ENCODE data around the gene F11R.

DNA sequence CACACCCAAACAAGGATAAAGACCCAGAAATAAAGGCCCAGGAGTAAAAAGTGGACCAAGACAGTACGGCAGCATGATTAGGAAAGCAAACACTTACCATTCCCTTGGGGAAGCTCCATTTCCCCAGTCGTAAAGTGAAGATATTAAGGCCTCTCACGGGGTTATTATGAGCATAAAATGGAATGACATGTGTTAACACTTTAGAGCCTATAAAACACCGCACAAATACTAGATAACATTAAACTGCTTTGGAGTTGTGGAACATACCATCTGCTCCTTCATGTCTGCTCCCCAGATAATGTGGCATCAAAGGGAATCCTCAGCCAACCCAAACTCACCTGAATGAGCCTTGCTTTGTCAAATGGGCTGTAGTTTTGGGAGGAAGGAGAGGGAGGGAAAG is 57.4 kb downstream of the F11R start:
- TF ChIP-seq, protein P1, sequence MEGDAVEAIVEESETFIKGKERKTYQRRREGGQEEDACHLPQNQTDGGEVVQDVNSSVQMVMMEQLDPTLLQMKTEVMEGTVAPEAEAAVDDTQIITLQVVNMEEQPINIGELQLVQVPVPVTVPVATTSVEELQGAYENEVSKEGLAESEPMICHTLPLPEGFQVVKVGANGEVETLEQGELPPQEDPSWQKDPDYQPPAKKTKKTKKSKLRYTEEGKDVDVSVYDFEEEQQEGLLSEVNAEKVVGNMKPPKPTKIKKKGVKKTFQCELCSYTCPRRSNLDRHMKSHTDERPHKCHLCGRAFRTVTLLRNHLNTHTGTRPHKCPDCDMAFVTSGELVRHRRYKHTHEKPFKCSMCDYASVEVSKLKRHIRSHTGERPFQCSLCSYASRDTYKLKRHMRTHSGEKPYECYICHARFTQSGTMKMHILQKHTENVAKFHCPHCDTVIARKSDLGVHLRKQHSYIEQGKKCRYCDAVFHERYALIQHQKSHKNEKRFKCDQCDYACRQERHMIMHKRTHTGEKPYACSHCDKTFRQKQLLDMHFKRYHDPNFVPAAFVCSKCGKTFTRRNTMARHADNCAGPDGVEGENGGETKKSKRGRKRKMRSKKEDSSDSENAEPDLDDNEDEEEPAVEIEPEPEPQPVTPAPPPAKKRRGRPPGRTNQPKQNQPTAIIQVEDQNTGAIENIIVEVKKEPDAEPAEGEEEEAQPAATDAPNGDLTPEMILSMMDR (conservative IDR thresholded peaks at IDR 0.05 in 1 of 2, IDR thresholded peaks at IDR 0.05 in 1 of 2; ENCODE audit: low read depth in 1 of 2, low read length in 2 of 2): no peak
- no peak for TF ChIP-seq EZH2 (IDR thresholded peaks at IDR 0.05; ENCODE audit: low read length, missing control alignments)

Data from fibroblast of lung (primary cell).